Putamen (tissue), 1 donor: ENCODE results near the gene FBXO41.

Source experiments
- DNase-seq: peaks from one replicate; pipeline ENCODE4 v3.0.0-alpha.2; 2016; ENCODE audit warnings: low spot score

The FBXO41 gene

GRCh38 chr2:73239776-73240175 is 44.5 kb downstream of the FBXO41 start:
- DNase-seq, result no peak

- no peak for DNase-seq
These were observed 45.3 kb downstream of the FBXO41 start for GRCh38 chr2:73238976-73239375.

GRCh38 chr2:73238149-73238548 is 46.1 kb downstream of the FBXO41 start:
- DNase-seq, result no peak

- DNase-seq, result no peak
These were observed 47.1 kb downstream of the FBXO41 start for GRCh38 chr2:73237168-73237567.

GRCh38 chr2:73235315-73236028 is 48.8 kb downstream of the FBXO41 start:
- no peak for DNase-seq

- DNase-seq, result peak; percentile 96
These were observed 50.1 kb downstream of the FBXO41 start, which contains the start of gene CCT7 for GRCh38 chr2:73233932-73234832. TSS of gene CCT7 (plus strand) at chr2:73234308. CDS start at chr2:73234379, 71 bp downstream.

GRCh38 chr2:73233154-73233931 is 50.9 kb downstream of the FBXO41 start, which contains the start of gene PRADC1:
TSS of gene PRADC1 (minus strand) at chr2:73233239. CDS start at chr2:73233160, 79 bp downstream.
- peak; percentile 99 for DNase-seq

- DNase-seq, result peak; percentile 21
These were observed 51.7 kb downstream of the FBXO41 start for GRCh38 chr2:73232403-73233153.

GRCh38 chr2:73228631-73229030 is 55.6 kb downstream of the FBXO41 start:
- DNase-seq, result no peak

- no peak for DNase-seq
These were observed 57.2 kb downstream of the FBXO41 start for GRCh38 chr2:73227086-73227485.

- no peak for DNase-seq
These were observed 58.5 kb downstream of the FBXO41 start for GRCh38 chr2:73225513-73226360.

- DNase-seq, result no peak
These were observed 60.5 kb downstream of the FBXO41 start for GRCh38 chr2:73223821-73224220.

- no peak for DNase-seq
These were observed 66.0 kb downstream of the FBXO41 start for GRCh38 chr2:73218298-73218697.

GRCh38 chr2:73217826-73218225 is 66.5 kb downstream of the FBXO41 start:
- DNase-seq, result no peak

- no peak for DNase-seq
These were observed 67.1 kb downstream of the FBXO41 start for GRCh38 chr2:73217160-73217559.

- no peak for DNase-seq
These were observed 69.0 kb downstream of the FBXO41 start for GRCh38 chr2:73215254-73215653.

- DNase-seq, result peak; percentile 84
These were observed 69.9 kb downstream of the FBXO41 start, which contains the start of gene SMYD5 for GRCh38 chr2:73214120-73215035. TSS of gene SMYD5 (plus strand) at chr2:73214245. CDS start at chr2:73214267, 22 bp downstream.

GRCh38 chr2:73212448-73213176 is 71.7 kb downstream of the FBXO41 start:
- DNase-seq, result peak; percentile 49

- no peak for DNase-seq
These were observed 72.2 kb downstream of the FBXO41 start for GRCh38 chr2:73212098-73212447.
